ENCODE results near the gene CCDC157. TPM values are rescaled to one million over a fixed set of nuclear protein-coding genes. Genes with fewer than 3 reads are reported as not detected.
A peak's percentile ranks its signal among the peaks of the same experiment; 100 is the strongest.

CCDC157 gene
- total RNA-seq, 4 donors from 2014 or later: 1.5 to 2.5 (median 1.6) TPM

DNA sequence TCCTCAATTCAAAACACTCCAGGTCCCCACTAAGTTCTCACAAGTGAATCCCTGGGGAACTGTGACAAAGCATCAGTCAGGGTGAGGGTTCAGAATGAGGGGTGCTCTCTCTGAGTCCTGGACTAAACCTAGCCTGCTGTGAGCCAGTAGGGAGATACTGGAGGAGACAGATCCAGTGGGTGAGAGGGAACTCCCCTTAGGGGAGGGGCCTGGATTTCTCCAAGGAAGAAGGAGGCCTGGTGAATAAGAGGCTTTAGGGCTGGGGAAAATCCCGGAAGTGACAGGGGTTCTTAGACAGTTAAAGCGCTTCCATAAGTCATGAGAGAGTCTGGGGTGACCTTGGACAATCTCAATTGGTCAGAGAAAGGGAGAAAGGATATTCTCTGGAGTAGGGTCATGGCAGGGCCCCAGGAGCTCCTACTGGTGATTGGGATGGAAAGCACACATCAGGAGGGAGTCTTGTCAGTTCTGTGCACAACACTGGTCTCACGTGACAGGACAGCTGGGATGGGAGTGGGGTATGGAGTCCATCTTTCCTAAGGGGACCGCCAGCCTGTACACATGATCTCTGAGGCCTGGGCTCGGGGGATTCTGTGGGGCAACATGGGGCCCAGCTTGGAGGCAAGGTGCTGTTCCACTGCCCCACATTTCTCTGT, 31.6 kb upstream of the CCDC157 start:
- Histone ChIP-seq H3K9me3 (no peaks in the 10 kb centered on the region), H3K4me3 (peak overlapping the region; percentile 98 to 100 (median 99)), H3K36me3 (peaks cover 0 to 16% (median 10%) of the 10 kb centered on the region in 4 donors), H3K4me1 (peaks cover 58 to 69% (median 68%) of the 10 kb centered on the region in 4 donors), H3K27ac (replicated peaks in 1 of 4) (peak overlapping the region; percentile 93 to 95 (median 94)), H3K27me3 (no peaks in the 10 kb centered on the region)
- intact Hi-C loops (cut with DNase I): no loop called here
- peak; percentile 24 to 43 for TF ChIP-seq POLR2AphosphoS5 (IDR thresholded peaks at IDR 0.05)
- TF ChIP-seq, protein P1, sequence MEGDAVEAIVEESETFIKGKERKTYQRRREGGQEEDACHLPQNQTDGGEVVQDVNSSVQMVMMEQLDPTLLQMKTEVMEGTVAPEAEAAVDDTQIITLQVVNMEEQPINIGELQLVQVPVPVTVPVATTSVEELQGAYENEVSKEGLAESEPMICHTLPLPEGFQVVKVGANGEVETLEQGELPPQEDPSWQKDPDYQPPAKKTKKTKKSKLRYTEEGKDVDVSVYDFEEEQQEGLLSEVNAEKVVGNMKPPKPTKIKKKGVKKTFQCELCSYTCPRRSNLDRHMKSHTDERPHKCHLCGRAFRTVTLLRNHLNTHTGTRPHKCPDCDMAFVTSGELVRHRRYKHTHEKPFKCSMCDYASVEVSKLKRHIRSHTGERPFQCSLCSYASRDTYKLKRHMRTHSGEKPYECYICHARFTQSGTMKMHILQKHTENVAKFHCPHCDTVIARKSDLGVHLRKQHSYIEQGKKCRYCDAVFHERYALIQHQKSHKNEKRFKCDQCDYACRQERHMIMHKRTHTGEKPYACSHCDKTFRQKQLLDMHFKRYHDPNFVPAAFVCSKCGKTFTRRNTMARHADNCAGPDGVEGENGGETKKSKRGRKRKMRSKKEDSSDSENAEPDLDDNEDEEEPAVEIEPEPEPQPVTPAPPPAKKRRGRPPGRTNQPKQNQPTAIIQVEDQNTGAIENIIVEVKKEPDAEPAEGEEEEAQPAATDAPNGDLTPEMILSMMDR (IDR thresholded peaks at IDR 0.05): no peak
- no peak for TF ChIP-seq POLR2A (IDR thresholded peaks at IDR 0.05; ENCODE audit: low read depth)
- no peak for TF ChIP-seq EP300 (IDR thresholded peaks at IDR 0.05)
- DNase-seq (ENCODE audit: extremely low spot score): no peak
- WGBS: 46% methylated on average over 3 of the region's 5 CpGs

DNA sequence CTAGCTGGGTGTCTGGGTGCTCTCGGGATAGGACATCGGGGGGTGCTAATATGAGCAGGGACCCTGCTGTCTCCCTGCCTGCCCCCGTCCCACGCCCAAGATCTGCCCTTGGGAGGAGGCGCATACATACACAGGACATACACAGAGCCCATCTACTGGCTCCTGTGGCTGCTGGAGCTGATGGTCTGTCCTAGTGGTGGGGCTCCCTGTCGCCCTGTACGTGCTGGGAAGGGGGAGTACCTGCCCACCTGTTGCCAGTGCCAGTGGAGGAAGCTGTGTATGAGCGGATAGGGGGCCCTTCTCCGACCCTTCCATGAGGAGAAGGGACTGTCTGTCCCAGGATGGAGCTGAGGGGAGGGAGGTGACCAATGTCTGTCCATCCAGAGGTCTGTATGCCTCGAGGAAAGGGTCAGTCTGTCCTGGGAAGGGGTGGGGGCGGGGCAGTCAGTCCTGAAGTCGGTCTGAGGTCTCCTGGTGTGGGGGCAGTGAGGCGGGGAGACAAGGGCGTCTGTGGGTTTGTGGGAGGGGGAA, 31.0 kb upstream of the CCDC157 start:
- 37% methylated on average over 12 of the region's 14 CpGs for WGBS
- no peak for TF ChIP-seq POLR2A (IDR thresholded peaks at IDR 0.05; ENCODE audit: low read depth)
- TF ChIP-seq POLR2AphosphoS5 (IDR thresholded peaks at IDR 0.05): no peak
- no peak for TF ChIP-seq EP300 (IDR thresholded peaks at IDR 0.05)
- TF ChIP-seq, protein P1 (IDR thresholded peaks at IDR 0.05): no peak
- peak overlapping the region; percentile 93 to 95 (median 94) for H3K27ac ChIP-seq (replicated peaks in 1 of 4)
- no peaks in the 10 kb centered on the region for H3K27me3 ChIP-seq
- no peaks in the 10 kb centered on the region for H3K9me3 ChIP-seq
- peaks cover 3 to 15% (median 10%) of the 10 kb centered on the region in 4 donors for H3K36me3 ChIP-seq
- peaks cover 54 to 63% (median 62%) of the 10 kb centered on the region in 4 donors for H3K4me1 ChIP-seq
- no peak for DNase-seq (ENCODE audit: extremely low spot score)
- intact Hi-C loops (cut with DNase I): loop anchor here (2.0 kb wide), 1 partner anchor 37 kb away; the partner anchor contains the start of gene CASTOR1
- peak overlapping the region; percentile 98 to 100 (median 99) for H3K4me3 ChIP-seq

DNA sequence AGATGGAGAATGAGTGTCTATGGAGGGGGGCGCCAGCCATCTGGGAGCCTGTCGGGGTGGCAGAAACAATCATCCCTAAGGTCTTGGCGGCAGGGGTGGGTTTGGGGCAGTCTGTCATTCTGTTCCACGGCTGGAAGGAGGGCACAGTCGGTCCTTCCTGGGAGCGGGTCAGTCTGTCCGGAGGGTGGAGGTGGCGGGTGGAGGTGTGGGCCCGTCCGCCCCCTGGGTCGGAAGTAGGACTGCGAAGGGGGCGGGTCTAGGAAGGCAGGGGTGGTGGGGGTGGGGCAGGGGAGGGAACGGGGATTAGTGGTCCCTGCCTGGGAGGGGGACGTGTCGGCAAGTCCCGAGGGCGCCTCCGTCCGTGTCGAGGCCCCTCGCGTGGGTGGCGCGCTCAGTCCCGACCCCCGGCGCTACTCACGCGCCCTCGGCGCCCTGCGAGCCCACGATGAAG, 30.5 kb upstream of the CCDC157 start:
- Histone ChIP-seq H3K36me3 (peaks cover 8 to 15% (median 12%) of the 10 kb centered on the region in 4 donors), H3K9me3 (no peaks in the 10 kb centered on the region), H3K27ac (replicated peaks in 1 of 4) (peak overlapping the region; percentile 93 to 95 (median 94)), H3K4me1 (peaks cover 49 to 58% (median 57%) of the 10 kb centered on the region in 4 donors), H3K4me3 (peak overlapping the region; percentile 98 to 100 (median 99)), H3K27me3 (no peaks in the 10 kb centered on the region)
- TF ChIP-seq POLR2A (IDR thresholded peaks at IDR 0.05; ENCODE audit: low read depth) (no peak), EP300 (IDR thresholded peaks at IDR 0.05) (no peak), POLR2AphosphoS5 (IDR thresholded peaks at IDR 0.05) (no peak)
- TF ChIP-seq, protein P1 (IDR thresholded peaks at IDR 0.05): no peak
- intact Hi-C loops (cut with DNase I): loop anchor here (2.0 kb wide), 1 partner anchor 37 kb away; the partner anchor contains the start of gene CASTOR1
- WGBS: 10% methylated on average over 2 of the region's 34 CpGs
- no peak for DNase-seq (ENCODE audit: extremely low spot score)

DNA sequence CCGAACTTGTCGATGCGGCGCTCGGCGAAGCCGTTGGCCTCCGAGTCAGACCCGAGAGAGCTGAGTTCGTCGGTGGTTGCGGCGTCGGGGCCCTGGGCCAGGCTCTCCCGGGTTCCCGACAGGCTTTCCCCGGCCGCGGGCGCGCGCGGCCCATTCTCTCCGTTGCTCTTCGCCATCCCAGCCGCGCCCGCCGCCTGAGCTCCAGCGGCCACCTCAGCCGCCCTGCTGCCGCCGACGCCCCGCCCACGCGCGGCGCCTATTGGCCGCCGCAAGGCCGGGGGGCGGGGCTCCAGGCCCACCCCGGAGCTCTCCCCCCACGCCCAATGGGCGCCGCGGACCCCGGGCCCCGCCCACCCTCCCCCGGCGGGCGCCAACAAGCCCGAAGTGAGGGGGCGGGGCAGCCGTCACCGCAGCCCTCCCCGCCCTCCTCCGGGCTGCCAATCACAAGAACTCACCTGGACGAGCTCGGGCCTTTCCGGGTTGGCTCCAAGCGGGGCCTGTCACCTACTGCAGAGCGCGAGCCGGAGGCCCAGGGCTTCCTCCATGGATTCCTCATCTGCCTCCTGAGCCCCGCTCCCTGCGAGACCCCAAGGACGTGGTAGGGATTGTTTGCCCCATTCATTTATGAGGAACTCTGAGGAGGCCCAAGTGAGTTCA, 30.0 kb upstream of the CCDC157 start, which contains the start of gene TBC1D10A:
TBC1D10A (minus strand) TSS at position 236 of the 657 bp plus-strand sequence; CDS start at position 176, 60 bp downstream.
- Histone ChIP-seq H3K4me1 (peaks cover 43 to 53% (median 51%) of the 10 kb centered on the region in 4 donors), H3K27ac (replicated peaks in 1 of 4) (peak within 1 kb of the TSS; percentile 93 to 95 (median 94)), H3K9me3 (no peaks in the 10 kb centered on the region), H3K36me3 (peaks cover 12 to 21% (median 17%) of the 10 kb centered on the region in 4 donors), H3K27me3 (no peaks in the 10 kb centered on the region), H3K4me3 (peak within 1 kb of the TSS; percentile 98 to 100 (median 99))
- TF ChIP-seq, protein P1 (IDR thresholded peaks at IDR 0.05): no peak
- TF ChIP-seq EP300 (IDR thresholded peaks at IDR 0.05) (no peak), POLR2A (IDR thresholded peaks at IDR 0.05; ENCODE audit: low read depth) (peak; percentile 79), POLR2AphosphoS5 (IDR thresholded peaks at IDR 0.05) (peak; percentile 70 to 91)
- 2% methylated on average over 10 of the region's 69 CpGs for WGBS
- intact Hi-C loops (cut with DNase I): loop anchor here (2.0 kb wide), 1 partner anchor 38 kb away; the partner anchor contains the start of gene CASTOR1
- DNase-seq (ENCODE audit: extremely low spot score): peak; percentile 96
